Smooth muscle cell (in vitro differentiated cells): ENCODE results near the gene DIDO1. TPM values are rescaled to one million over a fixed set of nuclear protein-coding genes. Genes with fewer than 3 reads are reported as not detected.
"Not testable (repeated sequence)": the region's sequence is repeated elsewhere in the genome, so short reads cannot be mapped to it uniquely, and the experiment has no call there.

ENCODE experiments used
- DNase-seq: peaks from one replicate; lab custom pipeline; 2025; ENCODE audit not compliant: unreplicated experiment; lab: John Stamatoyannopoulos, UW
- H2AFZ ChIP-seq: fragments of 200-600 bp; sonication (generic); 2 replicates; pipeline ENCODE4 v1.6.0; 2016; ENCODE audit warnings: antibody characterized with exemption, low read depth, mild to moderate bottlenecking
- H3F3A ChIP-seq: fragments of 200-600 bp; sonication (generic); 2 replicates; pipeline ENCODE4 v1.6.0; 2017; ENCODE audit warnings: antibody characterized with exemption, low read depth
- H3K27ac ChIP-seq: fragments of 200-600 bp; sonication (generic); 2 replicates; pipeline ENCODE4 v1.5.1; 2016; ENCODE audit warnings: low read depth, mild to moderate bottlenecking
- H3K27me3 ChIP-seq: fragments of 200-600 bp; sonication (generic); 2 replicates; pipeline ENCODE4 v1.6.1; 2016; ENCODE audit warnings: low read depth, mild to moderate bottlenecking
- H3K36me3 ChIP-seq: fragments of 200-600 bp; sonication (generic); 2 replicates; pipeline ENCODE4 v1.5.1; 2016; ENCODE audit warnings: low read depth
- H3K4me1 ChIP-seq: fragments of 200-600 bp; sonication (generic); 2 replicates; pipeline ENCODE4 v1.5.1; 2016; ENCODE audit warnings: low read depth
- H3K4me2 ChIP-seq: fragments of 200-600 bp; sonication (generic); 2 replicates; pipeline ENCODE4 v1.6.0; 2016; ENCODE audit warnings: mild to moderate bottlenecking
- H3K4me3 ChIP-seq: fragments of 200-600 bp; sonication (generic); 2 replicates; pipeline ENCODE4 v1.5.1; 2016; ENCODE audit warnings: mild to moderate bottlenecking
- H3K79me2 ChIP-seq: fragments of 200-600 bp; sonication (generic); 2 replicates; pipeline ENCODE4 v1.6.0; 2016; ENCODE audit warnings: low read depth, mild to moderate bottlenecking
- H3K9ac ChIP-seq: fragments of 200-600 bp; sonication (generic); 2 replicates; pipeline ENCODE4 v1.6.0; 2016; ENCODE audit warnings: low read depth
- H3K9me3 ChIP-seq: fragments of 200-600 bp; sonication (generic); replicated peaks from 2 replicates; pipeline ENCODE4 v1.5.1; 2016; ENCODE audit warnings: low read depth
- H4K20me1 ChIP-seq: fragments of 200-600 bp; sonication (generic); 2 replicates; pipeline ENCODE4 v1.6.0; 2016; ENCODE audit warnings: low read depth
- CTCF ChIP-seq: fragments of 200-600 bp; sonication (generic); IDR thresholded peaks from 2 replicates; pipeline ENCODE4 v1.5.1; 2017; ENCODE audit warnings: borderline replicate concordance, mild to moderate bottlenecking, antibody characterized with exemption; ENCODE audit not compliant: insufficient read depth, poor library complexity, severe bottlenecking
- WGBS: methylation state at CpG from one replicate; pipeline ENCODE4 v1.1.7; 2016; ENCODE audit warnings: low lambda C conversion rate; 5-methylcytosine and 5-hydroxymethylcytosine counted together
- polyA plus RNA-seq: library from polyadenylated mRNA; unstranded; fragments of >200 nt; fragmentation: Nextera tagmentation; extraction: Ambion mirVana; gene quantifications from 2 replicates; pipeline ENCODE4 v1.2.1, GENCODE V29; 2016
- total RNA-seq: library from RNA; depleted of rRNA; stranded (reverse); fragments of >200 nt; gene quantifications from 2 replicates; pipeline ENCODE4 v1.2.3, GENCODE V29; 2014

Gene DIDO1
- total and polyA plus RNA-seq, 2 experiments from 2014 or later: 16.0 to 25.8 TPM

GRCh38 chr20:62874964-62875344 lies 51.4 kb downstream of the DIDO1 start:
- Histone ChIP-seq H2AFZ (no peak overlapping the region), H3K36me3 (no peaks in the 10 kb centered on the region), H3K4me3 (no peak overlapping the region), H3K27ac (peak overlapping the region; percentile 89), H3K4me1 (peaks cover 15% of the 10 kb centered on the region), H3K79me2 (no peaks in the 10 kb centered on the region), H3K4me2 (no peak overlapping the region), H4K20me1 (no peaks in the 10 kb centered on the region), H3K27me3 (no peaks in the 10 kb centered on the region), H3F3A (peaks cover 16% of the 10 kb centered on the region), H3K9me3 (no peaks in the 10 kb centered on the region), H3K9ac (no peak overlapping the region)
- TF ChIP-seq CTCF: no peak
- 89% methylated on average over 8 of the region's 14 CpGs for whole genome bisulfite sequencing
- DNase-seq: no peak

GRCh38 chr20:62873681-62874031 lies 52.6 kb downstream of the DIDO1 start:
- H3F3A ChIP-seq: peaks cover 16% of the 10 kb centered on the region
- peaks cover 12% of the 10 kb centered on the region for H3K4me1 ChIP-seq
- not testable (repeated sequence) for H3K79me2 ChIP-seq, H3K9me3 ChIP-seq, H3K36me3 ChIP-seq, H4K20me1 ChIP-seq, H2AFZ ChIP-seq, H3K27me3 ChIP-seq
- H3K9ac ChIP-seq: peak overlapping the region; percentile 10
- H3K27ac ChIP-seq: peak overlapping the region; percentile 89
- peak overlapping the region; percentile 9 for H3K4me3 ChIP-seq
- peak overlapping the region; percentile 51 for H3K4me2 ChIP-seq
- peak; percentile 45 for TF ChIP-seq CTCF
- 5% methylated on average over 15 of the region's 15 CpGs for WGBS
- peak; percentile 16 for DNase-seq

GRCh38 chr20:62873280-62873679 lies 53.0 kb downstream of the DIDO1 start:
- no peaks in the 10 kb centered on the region for H3K9me3 ChIP-seq
- peaks cover 16% of the 10 kb centered on the region for H3F3A ChIP-seq
- no peak for DNase-seq
- no peak overlapping the region for H3K4me2 ChIP-seq
- no peaks in the 10 kb centered on the region for H4K20me1 ChIP-seq
- no peak overlapping the region for H3K4me3 ChIP-seq
- H3K9ac ChIP-seq: peak overlapping the region; percentile 10
- H2AFZ ChIP-seq: no peak overlapping the region
- 81% methylated on average over 7 of the region's 7 CpGs for WGBS
- H3K36me3 ChIP-seq: no peaks in the 10 kb centered on the region
- H3K27ac ChIP-seq: peak overlapping the region; percentile 89
- H3K79me2 ChIP-seq: no peaks in the 10 kb centered on the region
- no peaks in the 10 kb centered on the region for H3K27me3 ChIP-seq
- TF ChIP-seq CTCF: no peak
- peaks cover 8% of the 10 kb centered on the region for H3K4me1 ChIP-seq

- WGBS: 93% methylated on average over 6 of the region's 6 CpGs
- no peaks in the 10 kb centered on the region for H3K27me3 ChIP-seq
- no peak overlapping the region for H3K27ac ChIP-seq
- no peaks in the 10 kb centered on the region for H4K20me1 ChIP-seq
- H3K79me2 ChIP-seq: no peaks in the 10 kb centered on the region
- H2AFZ ChIP-seq: no peak overlapping the region
- no peaks in the 10 kb centered on the region for H3K36me3 ChIP-seq
- H3F3A ChIP-seq: peaks cover 16% of the 10 kb centered on the region
- H3K4me2 ChIP-seq: no peak overlapping the region
- peaks cover 8% of the 10 kb centered on the region for H3K4me1 ChIP-seq
- TF ChIP-seq CTCF: no peak
- H3K9ac ChIP-seq: no peak overlapping the region
- no peak for DNase-seq
- no peak overlapping the region for H3K4me3 ChIP-seq
- no peaks in the 10 kb centered on the region for H3K9me3 ChIP-seq
Observed at GRCh38 chr20:62872862-62873261, 53.4 kb downstream of the DIDO1 start.
